HepG2 (cell line): ENCODE measurements around the gene RNF123. TPM values are rescaled to one million over a fixed set of nuclear protein-coding genes. Genes with fewer than 3 reads are reported as not detected.
A peak's percentile ranks its signal among the peaks of the same experiment; 100 is the strongest.

Experiments used
- DRAP1 ChIP-seq: IDR thresholded peaks from 2 replicates; pipeline ENCODE4 v1.6.1; 2016; ENCODE audit warnings: missing genetic modification reagents, missing compliant biosample characterization
- MLX ChIP-seq: IDR thresholded peaks from 2 replicates; pipeline ENCODE4 v1.6.1; 2016
- RXRA ChIP-seq: sonication (generic); formaldehyde crosslinking; IDR thresholded peaks from 2 replicates; pipeline ENCODE4 v1.5.1; 2020; ENCODE audit warnings: missing genetic modification reagents
- SAP130 ChIP-seq: IDR thresholded peaks from 2 replicates; pipeline ENCODE4 v1.6.1; 2016; ENCODE audit warnings: low read depth
- SOX13 ChIP-seq, 3 experiments: fragments of 450-650 bp in 1 of 3; sonication (generic) in 1 of 3; formaldehyde crosslinking in 1 of 3; IDR thresholded peaks in 2 of 3; conservative IDR thresholded peaks in 1 of 3; 2 replicates each; pipeline versions ENCODE4 v1.5.0 to v1.6.1; 2016 to 2020; ENCODE audit warnings: antibody characterized with exemption in 1 of 3, mild to moderate bottlenecking in 1 of 3, missing compliant biosample characterization in 1 of 3, missing genetic modification reagents in 1 of 3, moderate library complexity in 1 of 3
- SPEN ChIP-seq: sonication (generic); formaldehyde crosslinking; IDR thresholded peaks from 2 replicates; pipeline ENCODE4 v1.5.1; 2020; ENCODE audit warnings: low read depth, mild to moderate bottlenecking, missing genetic modification reagents
- THAP9 ChIP-seq: sonication (generic); formaldehyde crosslinking; IDR thresholded peaks from 2 replicates; pipeline ENCODE4; 2020; ENCODE audit warnings: missing genetic modification reagents, mild to moderate bottlenecking, borderline replicate concordance
- UBTF ChIP-seq: sonication (generic); formaldehyde crosslinking; IDR thresholded peaks from 2 replicates; pipeline ENCODE4 v1.4.0; 2020; ENCODE audit warnings: mild to moderate bottlenecking, missing genetic modification reagents
- ZBTB4 ChIP-seq: sonication (generic); formaldehyde crosslinking; IDR thresholded peaks from 2 replicates; pipeline ENCODE4 v1.4.0; 2020; ENCODE audit warnings: missing genetic modification reagents, mild to moderate bottlenecking, borderline replicate concordance
- ZNF501 ChIP-seq: sonication (generic); formaldehyde crosslinking; IDR thresholded peaks from 2 replicates; pipeline ENCODE4 v1.5.1; 2020; ENCODE audit warnings: mild to moderate bottlenecking, moderate library complexity, missing genetic modification reagents
- ZNF687 ChIP-seq: sonication (generic); formaldehyde crosslinking; IDR thresholded peaks from 2 replicates; pipeline ENCODE4 v1.5.1; 2020; ENCODE audit warnings: mild to moderate bottlenecking, missing genetic modification reagents, moderate library complexity
- ZNF768 ChIP-seq: sonication (generic); formaldehyde crosslinking; IDR thresholded peaks from 2 replicates; pipeline ENCODE4 v1.4.0; 2020; ENCODE audit warnings: missing genetic modification reagents
- ZNF772 ChIP-seq: sonication (generic); formaldehyde crosslinking; IDR thresholded peaks from 2 replicates; pipeline ENCODE4 v1.5.0; 2020; ENCODE audit warnings: mild to moderate bottlenecking, missing genetic modification reagents
- polyA plus RNA-seq, 8 experiments: library from polyadenylated mRNA; depleted of rRNA in 3 of 8; stranded (reverse) in 7 of 8; unstranded in 1 of 8; fragments of >200 nt; fragmentation: Illumina TruSeq in 4 of 8; extraction: Trizol in 4 of 8; gene quantifications; 2 replicates each; pipeline versions ENCODE4 v1.2.1 to v1.2.3, GENCODE V29; 2011 to 2016; ENCODE audit warnings: low read depth in 4 of 8, missing spikeins in 1 of 8, mixed read lengths in 1 of 8; ENCODE audit not compliant: insufficient read depth in 1 of 8
- total RNA-seq, 5 experiments: library from RNA; depleted of rRNA; stranded (reverse); fragments of >200 nt; fragmentation: Illumina TruSeq; extraction: Trizol; gene quantifications; 2 replicates each; pipeline ENCODE4 v1.2.3, GENCODE V29; 2016; ENCODE audit warnings: low read depth in 1 of 5

Gene RNF123
- total and polyA plus RNA-seq, 2 of the 13 experiments (the other 11 are each of a cell fraction or from before 2014, with no cell fraction given) = 29.9 to 82.2 TPM

- TF ChIP-seq ZNF687 = peak; percentile 92
- TF ChIP-seq UBTF (CRISPR knock-in tag) = peak; percentile 60
- TF ChIP-seq SPEN = peak; percentile 70; the same call in 1 of the 2 replicates
- TF ChIP-seq MLX (CRISPR knock-in tag) = peak; percentile 35; the same call in 1 of the 2 replicates
- TF ChIP-seq ZNF772 (CRISPR knock-in tag) = 0 out of 2 replicates have a peak, but pooled peaks have one; percentile 59
- peak; percentile 65 for TF ChIP-seq ZNF501 (CRISPR knock-in tag)
- TF ChIP-seq DRAP1 (CRISPR knock-in tag) = 0 out of 2 replicates have a peak, but pooled peaks have one; percentile 35
- TF ChIP-seq THAP9 (CRISPR knock-in tag) = peak; percentile 58; the same call in 1 of the 2 replicates
- peak; percentile 49; the same call in 1 of the 2 replicates for TF ChIP-seq ZNF768
- TF ChIP-seq RXRA (CRISPR knock-in tag) = peak; percentile 88
- TF ChIP-seq ZBTB4 (CRISPR knock-in tag) = no peak
- TF ChIP-seq SOX13 (IDR thresholded peaks at IDR 0.05) = no peak
- TF ChIP-seq SOX13 (CRISPR knock-in tag; conservative IDR thresholded peaks at IDR 0.05 in 1 of 2, IDR thresholded peaks at IDR 0.05 in 1 of 2) = peak in 1 of 2 experiments; percentile 48; a peak in 1 of 4 replicates
- peak; percentile 60 for TF ChIP-seq SAP130 (CRISPR knock-in tag)
Measured at GRCh38 chr3:49665822-49666519, 23.4 kb upstream of the RNF123 start (continued).
